A673 (cell line): ENCODE results near the gene KISS1R. TPM values are rescaled to one million over a fixed set of nuclear protein-coding genes. Genes with fewer than 3 reads are reported as not detected.

Source experiments
- BruUV-seq: library from RNA; stranded (reverse); fragments of 400-500 nt; replicated peaks from 2 replicates; lab custom pipeline; 2021; lab: Mats Ljungman, UMichigan
- CTCF ChIA-PET: fragments of 300-600 bp; sonication (Branson Sonifier 250); formaldehyde crosslinking; loops from one replicate; lab custom pipeline; 2022; ENCODE audit warnings: antibody characterized with exemption; lab: Charles Lee
- POLR2A ChIA-PET: fragments of 300-600 bp; sonication (Branson Sonifier 250); formaldehyde crosslinking; loops from one replicate; lab custom pipeline; 2022; ENCODE audit warnings: antibody characterized with exemption; ENCODE audit not compliant: low non-redundant PET; lab: Charles Lee
- DNase-seq: peaks from one replicate; pipeline ENCODE4 v3.0.0-alpha.2; 2015; ENCODE audit warnings: low spot score
- H3K27ac ChIP-seq: fragments of 200-600 bp; sonication (generic); 2 replicates; pipeline ENCODE4 v1.5.1; 2016; ENCODE audit warnings: mixed run types, low read depth, mild to moderate bottlenecking, mixed read lengths, antibody characterized with exemption, low read length; ENCODE audit not compliant: poor library complexity, severe bottlenecking
- H3K27me3 ChIP-seq: fragments of 200-600 bp; sonication (generic); replicated peaks from 2 replicates; pipeline ENCODE4 v1.6.1; 2017; ENCODE audit warnings: mixed run types, low read depth, mild to moderate bottlenecking, mixed read lengths, antibody characterized with exemption, low read length; ENCODE audit not compliant: insufficient read depth, poor library complexity
- H3K36me3 ChIP-seq: fragments of 200-600 bp; sonication (generic); 2 replicates; pipeline ENCODE4 v1.6.1; 2016; ENCODE audit warnings: mixed run types, mild to moderate bottlenecking, mixed read lengths, antibody characterized with exemption, low read length; ENCODE audit not compliant: insufficient read depth, poor library complexity, severe bottlenecking
- H3K4me1 ChIP-seq: fragments of 200-600 bp; sonication (generic); 2 replicates; pipeline ENCODE4 v1.6.1; 2017; ENCODE audit warnings: mixed run types, mild to moderate bottlenecking, mixed read lengths, antibody characterized with exemption, low read length; ENCODE audit not compliant: insufficient read depth, poor library complexity, severe bottlenecking
- H3K4me3 ChIP-seq: fragments of 200-600 bp; sonication (generic); 2 replicates; pipeline ENCODE4 v1.5.1; 2016; ENCODE audit warnings: low read depth, mixed run types, mild to moderate bottlenecking, mixed read lengths, low read length; ENCODE audit not compliant: poor library complexity, severe bottlenecking
- H3K9me3 ChIP-seq: fragments of 200-600 bp; sonication (generic); 2 replicates; pipeline ENCODE4 v1.6.1; 2016; ENCODE audit warnings: mixed run types, low read depth, mild to moderate bottlenecking, mixed read lengths, antibody characterized with exemption, low read length; ENCODE audit not compliant: poor library complexity, severe bottlenecking
- CTCF ChIP-seq: fragments of 300-800, 200-600 bp; sonication (generic); conservative IDR thresholded peaks from 2 replicates; pipeline ENCODE4 v1.5.1; 2017; ENCODE audit warnings: low read depth, mild to moderate bottlenecking, antibody characterized with exemption, low read length, moderate library complexity, mixed read lengths
- EZH2 ChIP-seq: fragments of 200-600 bp; sonication (generic); IDR thresholded peaks from 2 replicates; pipeline ENCODE4 v1.6.1; 2017; ENCODE audit warnings: borderline replicate concordance, low read depth, mild to moderate bottlenecking, mixed read lengths, antibody characterized with exemption, low read length; ENCODE audit not compliant: poor library complexity, severe bottlenecking
- intact Hi-C: fragments of 100-400 bp; cut with micrococcal nuclease; formaldehyde crosslinking; loops from one replicate; pipeline ENCODE4 v1.10.0; 2022; ENCODE audit not compliant: unreplicated experiment
- total RNA-seq: library from RNA; stranded (reverse); gene quantifications from 2 replicates; pipeline ENCODE4 v1.2.3, GENCODE V29; 2021

The KISS1R gene
- total RNA-seq, 1 experiment from 2014 or later = not detected

GRCh38 chr19:913080-913748 is 3.9 kb upstream of the KISS1R start, which contains the start of gene R3HDM4:
Gene R3HDM4, minus strand, starts transcription at chr19:913219. Its CDS starts 62 bp downstream, at chr19:913157.
- Histone ChIP-seq H3K27me3 (peaks cover 13% of the 10 kb centered on the region), H3K4me3 (peak within 1 kb of the TSS; percentile 89), H3K4me1 (peaks cover 13% of the 10 kb centered on the region), H3K36me3 (no peaks in the 10 kb centered on the region), H3K27ac (peak within 1 kb of the TSS; percentile 77), H3K9me3 (no peaks in the 10 kb centered on the region)
- POLR2A ChIA-PET = interaction anchor here (0.6 kb wide), 1 partner anchor 69 kb away, joined by 4 read pairs; no protein-coding TSS in a partner anchor
- TF ChIP-seq EZH2 = no peak
- no peak for TF ChIP-seq CTCF
- DNase-seq = peak; percentile 74
- intact Hi-C loops = loop anchor here (10.0 kb wide), 1 partner anchor 248 kb away; the partner anchor contains the start of gene RNF126
- CTCF ChIA-PET = no interaction called here
- BruUV-seq = no TSS peak

- H3K4me3 ChIP-seq = peak overlapping the region; percentile 33
- peaks cover 22% of the 10 kb centered on the region for H3K4me1 ChIP-seq
- peaks cover 37% of the 10 kb centered on the region for H3K27me3 ChIP-seq
- ChIA-PET CTCF (no interaction called here), POLR2A (no interaction called here)
- H3K27ac ChIP-seq = no peak overlapping the region
- BruUV-seq = no TSS peak
- TF ChIP-seq EZH2 (no peak), CTCF (no peak)
- no peaks in the 10 kb centered on the region for H3K36me3 ChIP-seq
- H3K9me3 ChIP-seq = no peaks in the 10 kb centered on the region
- no peak for DNase-seq
- intact Hi-C loops = loop anchor here (10.0 kb wide), 1 partner anchor 252 kb away; the partner anchor contains the start of gene RNF126
These were observed 349 bp upstream of the KISS1R start for GRCh38 chr19:916645-917322.

GRCh38 chr19:918152-918437 is 962 bp downstream of the KISS1R start:
- Histone ChIP-seq H3K4me3 (peak overlapping the region; percentile 33), H3K27me3 (peaks cover 37% of the 10 kb centered on the region), H3K4me1 (peaks cover 22% of the 10 kb centered on the region), H3K9me3 (no peaks in the 10 kb centered on the region), H3K27ac (no peak overlapping the region), H3K36me3 (no peaks in the 10 kb centered on the region)
- intact Hi-C loops = loop anchor here (10.0 kb wide), 1 partner anchor 253 kb away; the partner anchor contains the start of gene RNF126
- BruUV-seq = no TSS peak
- TF ChIP-seq EZH2 (peak; percentile 87), CTCF (no peak)
- CTCF ChIA-PET = no interaction called here
- DNase-seq = no peak
- POLR2A ChIA-PET = no interaction called here
